GM21423 (cell line): ENCODE results near the gene SLC27A1.
"Not testable (repeated sequence)": the region's sequence is repeated elsewhere in the genome, so short reads cannot be mapped to it uniquely, and the experiment has no call there.

Experiments used
- ATAC-seq: cut with Tn5 transposase; IDR thresholded peaks from one replicate; pipeline ENCODE4 v1.9.1; 2021; ENCODE audit warnings: mild to moderate bottlenecking, moderate library complexity; ENCODE audit not compliant: unreplicated experiment

Gene SLC27A1

GRCh38 chr19:17486545-17487240 lies 16.4 kb downstream of the SLC27A1 start:
- no peak for ATAC-seq

GRCh38 chr19:17487284-17488121 lies 17.2 kb downstream of the SLC27A1 start:
- ATAC-seq, result no peak

DNA sequence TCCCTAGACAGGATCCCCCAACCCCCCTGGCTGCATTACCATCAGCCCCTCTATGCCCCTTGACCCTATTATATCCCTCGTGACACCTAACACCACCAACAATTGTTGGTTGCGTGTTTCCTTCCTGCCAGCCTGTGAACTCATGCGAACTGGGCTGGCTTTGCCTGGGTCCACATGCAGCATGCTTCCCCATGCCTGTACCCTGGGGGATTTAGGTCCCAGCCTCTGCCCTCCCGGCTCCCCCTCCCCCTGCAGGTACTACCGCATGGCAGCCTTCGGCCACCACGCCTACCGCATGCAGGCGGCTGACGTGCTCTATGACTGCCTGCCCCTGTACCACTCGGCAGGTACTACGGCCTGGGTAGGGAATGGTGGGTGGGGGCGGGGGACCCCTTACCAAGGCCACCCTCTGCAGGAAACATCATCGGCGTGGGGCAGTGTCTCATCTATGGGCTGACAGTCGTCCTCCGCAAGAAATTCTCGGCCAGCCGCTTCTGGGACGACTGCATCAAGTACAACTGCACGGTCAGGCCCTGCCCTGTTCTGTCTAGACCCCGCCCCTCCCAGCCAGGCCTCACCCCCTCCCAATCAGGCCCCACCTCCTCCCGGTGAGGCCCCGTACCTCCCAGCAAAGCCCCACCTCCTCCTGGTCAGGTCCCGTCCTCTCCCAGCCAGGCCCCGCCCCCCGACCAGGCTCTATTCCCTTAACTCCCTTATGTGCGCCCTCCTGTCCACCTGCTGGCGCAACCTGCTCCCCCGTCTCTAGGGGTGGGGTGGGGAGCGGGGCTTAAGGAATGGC lies 18.5 kb downstream of the SLC27A1 start:
- no peak for ATAC-seq

GRCh38 chr19:17489392-17490030 lies 19.2 kb downstream of the SLC27A1 start:
- no peak for ATAC-seq

DNA sequence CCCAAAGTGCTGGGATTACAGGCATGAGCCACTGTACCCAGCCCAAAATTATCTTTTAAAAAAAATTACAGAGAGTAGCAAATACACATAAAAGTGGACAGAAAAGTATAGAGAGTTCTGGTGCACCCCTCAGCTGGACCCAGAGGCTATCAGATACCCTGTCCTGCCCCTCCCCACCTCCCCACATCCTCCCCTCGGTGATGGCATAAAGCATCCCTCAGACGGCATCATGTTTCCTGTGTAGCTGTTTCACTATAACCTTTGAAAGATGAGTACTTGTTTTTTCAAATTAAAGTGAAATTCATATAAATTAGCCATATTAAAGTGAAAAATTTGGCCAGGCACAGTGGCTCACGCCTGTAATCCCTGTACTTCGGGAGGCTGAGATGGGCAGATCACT lies 20.1 kb downstream of the SLC27A1 start:
- ATAC-seq, result no peak

GRCh38 chr19:17491287-17491686 lies 21.0 kb downstream of the SLC27A1 start:
- ATAC-seq, result no peak

DNA sequence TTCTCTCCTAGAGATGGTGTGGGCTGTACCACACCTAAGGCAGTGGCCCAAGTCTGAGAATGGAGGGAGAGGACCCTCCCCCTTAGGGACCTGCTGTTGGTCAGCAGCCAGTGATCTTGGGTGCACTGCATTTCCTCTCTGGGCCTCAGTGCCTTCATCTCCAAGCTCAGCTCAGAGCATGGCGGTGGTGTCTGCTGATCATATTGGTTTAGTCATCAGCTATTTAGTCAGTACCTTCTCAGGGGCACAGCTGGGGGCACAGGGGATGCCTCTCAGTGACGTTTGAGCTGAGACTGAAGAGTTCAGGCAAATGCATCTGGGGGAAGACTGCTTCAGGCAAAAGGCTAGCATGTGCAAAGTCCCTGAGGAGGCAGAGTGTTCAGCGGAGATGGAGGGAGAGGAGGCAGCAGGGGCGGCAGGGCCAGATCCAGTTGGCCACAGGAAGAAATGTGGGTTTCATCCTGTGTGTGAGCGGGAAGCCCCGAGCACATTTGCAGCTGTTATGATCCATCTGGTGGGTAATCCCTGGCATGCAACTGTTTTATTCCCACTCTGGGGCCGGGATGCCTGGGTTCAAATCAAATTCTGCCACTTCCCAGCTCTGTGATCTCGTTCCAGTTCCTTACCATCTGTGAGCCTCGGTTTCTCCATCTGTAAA lies 25.4 kb downstream of the SLC27A1 start:
- no peak for ATAC-seq

DNA sequence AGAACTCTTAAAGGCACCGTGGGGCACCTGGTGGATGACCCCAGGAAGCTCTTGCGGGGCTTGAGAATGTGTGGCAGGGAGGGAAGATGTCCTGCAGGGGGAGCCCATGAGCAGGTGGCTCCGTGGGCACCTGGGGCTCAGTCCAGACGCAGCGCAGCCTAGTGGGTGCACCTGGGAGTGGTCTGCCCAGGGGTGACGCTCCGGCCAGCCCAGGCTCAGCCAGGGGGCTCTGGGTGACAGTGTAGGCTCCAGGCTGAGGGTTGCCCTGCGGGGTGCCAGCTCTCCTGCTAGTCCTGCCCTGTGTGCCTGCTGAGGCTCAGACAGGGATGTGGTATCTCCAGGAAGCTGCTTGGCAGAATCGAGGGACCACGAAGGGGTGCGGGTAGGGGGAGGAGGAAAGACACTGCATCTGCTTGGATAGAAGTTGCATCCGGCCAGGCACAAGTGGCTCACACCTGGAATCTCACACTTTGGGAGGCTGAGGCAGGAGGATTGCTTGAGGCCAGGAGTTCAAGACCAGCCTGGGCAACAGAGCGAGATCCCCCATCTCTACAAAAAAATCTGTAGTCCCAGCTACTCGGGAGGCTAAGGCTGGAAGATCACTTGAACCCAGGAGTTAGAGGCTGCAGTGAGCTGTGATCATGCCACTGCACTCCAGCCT lies 26.1 kb downstream of the SLC27A1 start:
- peak; percentile 79 for ATAC-seq

GRCh38 chr19:17497149-17497798 lies 26.9 kb downstream of the SLC27A1 start:
- ATAC-seq, result no peak

DNA sequence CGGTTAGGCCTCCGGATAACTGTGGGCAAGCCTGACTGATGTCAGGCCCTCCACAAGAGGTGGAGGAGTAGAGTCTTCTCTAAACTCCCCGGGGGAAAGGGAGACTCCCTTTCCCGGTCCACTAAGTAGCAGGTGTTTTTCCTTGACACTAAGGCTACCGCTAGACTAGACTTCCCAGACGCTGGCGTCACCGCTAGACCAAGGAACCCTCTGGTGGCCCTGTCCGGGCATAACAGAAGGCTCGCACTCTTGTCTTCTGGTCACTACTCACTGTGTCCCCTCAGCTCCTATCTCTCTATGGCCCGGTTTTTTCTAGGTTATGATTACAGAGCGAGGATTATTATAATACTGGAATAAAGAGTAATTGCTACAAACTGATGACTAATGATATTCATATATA lies 28.7 kb downstream of the SLC27A1 start:
- not testable (repeated sequence) for ATAC-seq

- no peak for ATAC-seq
These were observed 29.5 kb downstream of the SLC27A1 start for GRCh38 chr19:17499648-17500446.

- no peak for ATAC-seq
These were observed 30.3 kb downstream of the SLC27A1 start for GRCh38 chr19:17500447-17501198.

GRCh38 chr19:17503240-17503639 lies 32.9 kb downstream of the SLC27A1 start:
- ATAC-seq, result no peak

GRCh38 chr19:17504030-17504429 lies 33.7 kb downstream of the SLC27A1 start:
- ATAC-seq, result no peak

- ATAC-seq, result no peak
These were observed 34.1 kb downstream of the SLC27A1 start for GRCh38 chr19:17504456-17504855.

DNA sequence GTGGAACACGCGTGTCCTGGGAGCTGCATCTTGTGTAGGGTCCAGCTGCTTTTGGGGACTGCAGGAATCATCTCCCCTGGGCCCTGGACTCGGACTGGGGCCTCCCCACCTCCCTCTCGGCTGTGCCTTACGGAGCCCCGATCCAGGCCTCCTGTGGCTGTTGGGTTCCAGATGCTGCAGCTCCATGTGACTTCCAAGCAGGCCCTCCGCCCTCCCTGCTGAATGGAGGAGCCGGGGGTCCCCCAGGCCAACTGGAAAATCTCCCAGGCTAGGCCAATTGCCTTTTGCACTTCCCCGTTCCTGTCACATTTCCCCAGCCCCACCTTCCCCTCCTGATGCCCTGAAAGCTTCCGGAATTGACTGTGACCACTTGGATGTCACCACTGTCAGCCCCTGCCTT lies 34.9 kb downstream of the SLC27A1 start:
- ATAC-seq, result no peak

DNA sequence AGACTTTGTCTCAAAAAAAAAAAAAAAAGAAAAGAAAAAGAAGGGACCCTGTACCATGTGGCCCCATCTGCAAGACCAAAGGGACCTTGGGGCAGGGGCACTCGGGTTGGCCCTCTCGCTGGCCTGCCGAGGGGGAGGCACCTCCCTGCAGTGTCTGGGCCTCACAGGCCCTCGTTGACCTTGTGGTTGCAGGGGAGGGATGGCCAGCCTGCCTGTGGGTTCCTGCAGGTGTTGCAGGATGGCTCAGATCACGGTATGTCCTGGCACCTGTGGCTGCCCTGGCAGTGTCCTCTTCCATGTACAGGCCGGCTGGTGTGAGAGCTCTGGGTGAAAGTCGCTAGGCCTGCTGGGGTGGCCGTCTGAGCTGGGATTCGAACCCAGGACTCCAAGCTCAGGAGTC lies 36.4 kb downstream of the SLC27A1 start:
- no peak for ATAC-seq

- not testable (repeated sequence) for ATAC-seq
These were observed 38.2 kb downstream of the SLC27A1 start for GRCh38 chr19:17508558-17508933.
